HepG2 (cell line): ENCODE data around the gene UQCR10. TPM values are rescaled to one million over a fixed set of nuclear protein-coding genes. Genes with fewer than 3 reads are reported as not detected.
A peak's percentile ranks its signal among the peaks of the same experiment; 100 is the strongest.

Experiments used
- ATAC-seq: fragments of 200-7000 bp; cut with Tn5 transposase; 3 replicates; pipeline ENCODE4 v1.9.1; 2020; ENCODE audit warnings: mild to moderate bottlenecking, moderate library complexity
- BruUV-seq: library from RNA; stranded (reverse); fragments of 400-500 nt; replicated peaks from 2 replicates; lab custom pipeline; 2021; lab: Mats Ljungman, UMichigan
- CTCF ChIA-PET: fragments of 300-600 bp; formaldehyde crosslinking; extraction: SDS; loops from one replicate; lab custom pipeline; 2021; ENCODE audit warnings: low total read pairs, inconsistent platforms, low intra/inter-chr PET ratio; lab: Yijun Ruan, JAX
- POLR2A ChIA-PET: fragments of 350-600 bp; sonication (Branson Sonifier 250); formaldehyde crosslinking; loops from one replicate; lab custom pipeline; 2020; ENCODE audit warnings: antibody characterized with exemption, inconsistent platforms; lab: Yijun Ruan, JAX
- DNase-seq: peaks from one replicate; pipeline ENCODE4 v3.0.0-alpha.2; 2015; ENCODE audit warnings: low spot score
- FAIRE-seq: peaks from 3 replicates; lab custom pipeline; 2011; peaks lifted over from hg19 to GRCh38; lab: Jason Lieb, UNC
- H2AFZ ChIP-seq: one replicate; pipeline ENCODE4 v1.6.1; 2011; ENCODE audit warnings: low read length, inconsistent platforms
- H3K27ac ChIP-seq: fragments of 300-600 bp; 3 replicates; pipeline ENCODE4 v1.8.0; 2011; ENCODE audit warnings: mixed run types, mild to moderate bottlenecking, mixed read lengths, low read length, inconsistent platforms; ENCODE audit not compliant: insufficient read depth; ENCODE audit errors: extremely low read length
- H3K27me3 ChIP-seq, 2 experiments: fragments of 200-600 bp in 1 of 2; 2 replicates in 1 of 2; 3 replicates in 1 of 2; pipeline versions ENCODE4 v1.6.0 to v1.8.0; 2011; ENCODE audit warnings: low read length in 2 of 2, mild to moderate bottlenecking in 2 of 2, moderate library complexity in 2 of 2, inconsistent platforms in 1 of 2; ENCODE audit not compliant: insufficient read depth in 2 of 2, control insufficient read depth in 1 of 2
- H3K36me3 ChIP-seq, 2 experiments: fragments of 200-600 bp in 1 of 2; replicated peaks in 1 of 2; 2 replicates in 1 of 2; 3 replicates in 1 of 2; pipeline versions ENCODE4 v1.5.1 to v1.8.0; 2011; ENCODE audit warnings: low read length in 2 of 2, inconsistent platforms in 1 of 2; ENCODE audit not compliant: insufficient read depth in 2 of 2, control insufficient read depth in 1 of 2
- H3K4me1 ChIP-seq: 2 replicates; pipeline ENCODE4 v1.5.1; 2012; ENCODE audit warnings: low read length, inconsistent platforms; ENCODE audit not compliant: insufficient read depth
- H3K4me2 ChIP-seq: 2 replicates; pipeline ENCODE4 v1.6.0; 2011; ENCODE audit warnings: low read depth, low read length, inconsistent platforms
- H3K4me3 ChIP-seq, 3 experiments: fragments of 200-600 bp in 1 of 3; sonication (generic), shearing (Covaris generic) in 1 of 3; replicated peaks in 1 of 3; 2 replicates each; pipeline ENCODE4 v1.5.1; 2011 to 2016; ENCODE audit warnings: low read length in 3 of 3, inconsistent platforms in 2 of 3, low read depth in 2 of 3, mild to moderate bottlenecking in 2 of 3, control low read depth in 1 of 3, mixed read lengths in 1 of 3; ENCODE audit not compliant: insufficient read depth in 1 of 3
- H3K79me2 ChIP-seq: one replicate; pipeline ENCODE4 v1.6.1; 2011; ENCODE audit warnings: low read length, inconsistent platforms; ENCODE audit not compliant: insufficient read depth
- H3K9ac ChIP-seq: 2 replicates; pipeline ENCODE4 v1.6.0; 2011; ENCODE audit warnings: mild to moderate bottlenecking, low read depth, low read length, inconsistent platforms; ENCODE audit not compliant: insufficient read depth
- H3K9me3 ChIP-seq: 2 replicates; pipeline ENCODE4 v1.5.1; 2012; ENCODE audit warnings: mild to moderate bottlenecking, low read length
- H4K20me1 ChIP-seq: 2 replicates; pipeline ENCODE4 v1.6.0; 2011; ENCODE audit warnings: inconsistent platforms, mild to moderate bottlenecking, low read length, moderate library complexity; ENCODE audit not compliant: insufficient read depth
- AKAP8 ChIP-seq: sonication (generic); formaldehyde crosslinking; IDR thresholded peaks from 2 replicates; pipeline ENCODE4 v1.5.1; 2020; ENCODE audit warnings: mild to moderate bottlenecking, missing genetic modification reagents
- ARNTL ChIP-seq: sonication (generic); formaldehyde crosslinking; IDR thresholded peaks from 2 replicates; pipeline ENCODE4 v1.4.0; 2020; ENCODE audit warnings: mild to moderate bottlenecking, missing genetic modification reagents
- FOXM1 ChIP-seq: sonication (generic); formaldehyde crosslinking; IDR thresholded peaks from 2 replicates; pipeline ENCODE4 v1.5.0; 2020; ENCODE audit warnings: missing genetic modification reagents
- NAIF1 ChIP-seq: sonication (generic); formaldehyde crosslinking; IDR thresholded peaks from 2 replicates; pipeline ENCODE4 v1.5.0; 2020; ENCODE audit warnings: mild to moderate bottlenecking, missing genetic modification reagents, borderline replicate concordance
- POLR2AphosphoS5 ChIP-seq: IDR thresholded peaks from 2 replicates; pipeline ENCODE4 v1.6.1; 2012; ENCODE audit warnings: low read depth, low read length
- PRDM15 ChIP-seq: sonication (generic); formaldehyde crosslinking; IDR thresholded peaks from 2 replicates; pipeline ENCODE4 v1.4.0; 2020; ENCODE audit warnings: missing genetic modification reagents
- SETDB1 ChIP-seq: sonication (generic); formaldehyde crosslinking; IDR thresholded peaks from 2 replicates; pipeline ENCODE4 v1.5.1; 2020; ENCODE audit warnings: missing genetic modification reagents, mild to moderate bottlenecking, borderline replicate concordance
- U2AF1 ChIP-seq: fragments of 200-400 bp; formaldehyde crosslinking; optimal IDR thresholded peaks from 2 replicates; pipeline ENCODE3; 2017; ENCODE audit warnings: mild to moderate bottlenecking, low read depth, low read length
- XRCC5 ChIP-seq: fragments of 200-400 bp; formaldehyde crosslinking; optimal IDR thresholded peaks from 2 replicates; pipeline ENCODE3; 2017; ENCODE audit warnings: mild to moderate bottlenecking, low read length
- ZFP91 ChIP-seq: sonication (generic); formaldehyde crosslinking; IDR thresholded peaks from 2 replicates; pipeline ENCODE4 v1.9.0; 2022; ENCODE audit warnings: missing genetic modification reagents, mild to moderate bottlenecking, borderline replicate concordance
- ZNF33A ChIP-seq: sonication (generic); formaldehyde crosslinking; IDR thresholded peaks from 2 replicates; pipeline ENCODE4 v1.5.1; 2020; ENCODE audit warnings: missing genetic modification reagents, mild to moderate bottlenecking, moderate library complexity, borderline replicate concordance
- ZNF432 ChIP-seq: sonication (generic); formaldehyde crosslinking; IDR thresholded peaks from 2 replicates; pipeline ENCODE4 v1.5.0; 2020; ENCODE audit warnings: missing genetic modification reagents, mild to moderate bottlenecking, borderline replicate concordance
- ZNF629 ChIP-seq: sonication (generic); formaldehyde crosslinking; conservative IDR thresholded peaks from 2 replicates; pipeline ENCODE4 v1.5.0; 2020; ENCODE audit warnings: missing genetic modification reagents
- ZNF724P ChIP-seq: sonication (generic); formaldehyde crosslinking; IDR thresholded peaks from 2 replicates; pipeline ENCODE4 v1.8.0; 2022; ENCODE audit warnings: missing genetic modification reagents, borderline replicate concordance
- WGBS: methylation state at CpG from one replicate; pipeline ENCODE4 v1.1.6; 2017; ENCODE audit warnings: low lambda C conversion rate; 5-methylcytosine and 5-hydroxymethylcytosine counted together
- in situ Hi-C: cut with HindIII; loops from 2 replicates; pipeline ENCODE4 v1.10.0; 2017; ENCODE audit warnings: low pct_unique_long_range_greater_than_20kb; ENCODE audit not compliant: extremely low pct_ligation_motif_present
- intact Hi-C: fragments of 100-400 bp; cut with micrococcal nuclease; formaldehyde crosslinking; loops from one replicate; pipeline ENCODE4 v1.10.0; 2022; ENCODE audit not compliant: unreplicated experiment
- polyA plus RNA-seq, 8 experiments: library from polyadenylated mRNA; depleted of rRNA in 3 of 8; stranded (reverse) in 7 of 8; unstranded in 1 of 8; fragments of >200 nt; fragmentation: Illumina TruSeq in 4 of 8; extraction: Trizol in 4 of 8; gene quantifications; 2 replicates each; pipeline versions ENCODE4 v1.2.1 to v1.2.3, GENCODE V29; 2011 to 2016; ENCODE audit warnings: low read depth in 4 of 8, missing spikeins in 1 of 8, mixed read lengths in 1 of 8; ENCODE audit not compliant: insufficient read depth in 1 of 8
- total RNA-seq, 5 experiments: library from RNA; depleted of rRNA; stranded (reverse); fragments of >200 nt; fragmentation: Illumina TruSeq; extraction: Trizol; gene quantifications; 2 replicates each; pipeline ENCODE4 v1.2.3, GENCODE V29; 2016; ENCODE audit warnings: low read depth in 1 of 5

The UQCR10 gene
- total and polyA plus RNA-seq, 2 of the 13 experiments (the other 11 are each of a cell fraction or from before 2014, with no cell fraction given): 225 to 232 TPM

GRCh38 chr22:29765905-29766631 is 1.1 kb upstream of the UQCR10 start:
- Histone ChIP-seq H3K4me2 (peak overlapping the region; percentile 87), H3K9me3 (no peaks in the 10 kb centered on the region), H2AFZ (peak overlapping the region; percentile 57), H3K27ac (peak overlapping the region; percentile 88), H3K4me1 (peaks cover 52% of the 10 kb centered on the region), H3K4me3 (peak overlapping the region; percentile 69 to 95 (median 80)), H3K36me3 (no peaks in the 10 kb centered on the region), H3K79me2 (peaks cover 33% of the 10 kb centered on the region), H3K27me3 (peaks cover 0 to 4% of the 10 kb centered on the region in 2 experiments; a peak in 1 of 5 replicates), H3K9ac (peak overlapping the region; percentile 94), H4K20me1 (no peaks in the 10 kb centered on the region)
- TSS peak; percentile 73 for BruUV-seq
- ATAC-seq (peak; percentile 89), FAIRE-seq (peak; percentile 86), DNase-seq (peak; percentile 81)
- intact Hi-C loops (loop anchor here (1.0 to 2.0 kb wide), 2 partner anchors 72 to 117 kb away; partner anchors contain the start of genes ASCC2 and MTMR3), in situ Hi-C loops (no loop called here)
- CTCF ChIA-PET: no interaction called here
- WGBS: 47% methylated on average over 12 of the region's 15 CpGs
- POLR2A ChIA-PET: interaction anchor here (0.8 to 2.2 kb wide), 20 partner anchors 9 to 658 kb away, joined by 3 to 31 read pairs (median 4); partner anchors contain the start of genes ASCC2 and TBC1D10A
- 0 out of 2 replicates have a peak, but pooled peaks have one; percentile 2 for TF ChIP-seq AKAP8 (CRISPR knock-in tag)
- TF ChIP-seq ZNF33A (CRISPR knock-in tag): no peak
- TF ChIP-seq NAIF1: 0 out of 2 replicates have a peak, but pooled peaks have one; percentile 3
- TF ChIP-seq ZNF629 (CRISPR knock-in tag): 0 out of 2 replicates have a peak, but pooled peaks have one; percentile 13
- TF ChIP-seq PRDM15 (CRISPR knock-in tag): no peak
- TF ChIP-seq ZNF724P (CRISPR knock-in tag): no peak
- TF ChIP-seq U2AF1: no peak
- peak; percentile 14 for TF ChIP-seq XRCC5
- TF ChIP-seq ZNF432 (CRISPR knock-in tag): no peak
- TF ChIP-seq ARNTL: no peak
- no peak for TF ChIP-seq FOXM1 (CRISPR knock-in tag)
- no peak for TF ChIP-seq SETDB1 (CRISPR knock-in tag)
- TF ChIP-seq ZFP91 (CRISPR knock-in tag): no peak
- TF ChIP-seq POLR2AphosphoS5: no peak
